Measurements from ENCODE around the gene SYAP1. TPM values are rescaled to one million over a fixed set of nuclear protein-coding genes. Genes with fewer than 3 reads are reported as not detected.
"Not testable (repeated sequence)": the region's sequence is repeated elsewhere in the genome, so short reads cannot be mapped to it uniquely, and the experiment has no call there.

SYAP1 gene
- total and polyA plus RNA-seq, 7 experiments from 2014 or later: 13.6 to 36.9 (median 15.6) TPM

DNA sequence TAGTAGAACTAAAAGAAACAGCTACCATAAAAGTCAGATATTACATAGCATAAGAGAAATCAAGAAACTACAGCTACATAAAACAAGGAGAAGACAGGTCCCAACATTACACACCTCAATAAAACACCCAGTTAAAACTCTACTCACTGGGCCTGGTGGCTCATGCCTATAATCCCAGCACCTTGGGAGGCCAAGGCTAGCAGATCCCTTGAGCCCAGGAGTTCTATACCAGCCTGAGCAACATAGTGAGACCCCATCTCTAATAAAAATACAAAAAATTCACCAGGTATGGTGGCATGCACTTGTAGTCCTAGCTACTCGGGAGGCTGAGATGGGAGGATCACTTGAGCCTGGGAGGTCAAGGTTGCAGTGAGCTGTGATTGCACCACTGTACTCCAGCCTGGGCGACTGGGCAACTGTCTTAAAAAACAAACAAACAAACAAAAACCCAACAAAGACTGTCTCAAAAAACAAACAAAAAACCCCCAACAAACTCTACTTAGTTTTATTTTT lies 51.6 kb downstream of the SYAP1 start:
- Histone ChIP-seq H3K4me3 (ENCODE audit: low read length) (no peak overlapping the region), H3K4me1 (ENCODE audit: control insufficient read depth in 2 of 2, insufficient read depth in 2 of 2, low read length in 2 of 2) (no peaks in the 10 kb centered on the region), H3K36me3 (ENCODE audit: control insufficient read depth in 2 of 3, insufficient read depth in 3 of 3, low read length in 3 of 3) (no peaks in the 10 kb centered on the region), H3K27ac (ENCODE audit: low read depth, low read length) (no peak overlapping the region), H3K9me3 (ENCODE audit: control insufficient read depth in 2 of 3, low read length in 3 of 3) (no peaks in the 10 kb centered on the region), H3K27me3 (ENCODE audit: control insufficient read depth in 2 of 2, insufficient read depth in 2 of 2, low read length in 2 of 2) (no peaks in the 10 kb centered on the region)
- Mint-ChIP-seq H3K27ac (no peak overlapping the region), H3K36me3 (no peaks in the 10 kb centered on the region), H3K4me1 (no peaks in the 10 kb centered on the region), H3K4me3 (no peak overlapping the region), H3K9me3 (no peaks in the 10 kb centered on the region), H3K27me3 (peaks cover 0 to 3% (median 0%) of the 10 kb centered on the region in 5 donors)
- ChIA-PET CTCF (no interaction called here), POLR2A (no interaction called here)
- ATAC-seq (no peak), DNase-seq (no peak)
- intact Hi-C loops (cut with micrococcal nuclease): no loop called here

DNA sequence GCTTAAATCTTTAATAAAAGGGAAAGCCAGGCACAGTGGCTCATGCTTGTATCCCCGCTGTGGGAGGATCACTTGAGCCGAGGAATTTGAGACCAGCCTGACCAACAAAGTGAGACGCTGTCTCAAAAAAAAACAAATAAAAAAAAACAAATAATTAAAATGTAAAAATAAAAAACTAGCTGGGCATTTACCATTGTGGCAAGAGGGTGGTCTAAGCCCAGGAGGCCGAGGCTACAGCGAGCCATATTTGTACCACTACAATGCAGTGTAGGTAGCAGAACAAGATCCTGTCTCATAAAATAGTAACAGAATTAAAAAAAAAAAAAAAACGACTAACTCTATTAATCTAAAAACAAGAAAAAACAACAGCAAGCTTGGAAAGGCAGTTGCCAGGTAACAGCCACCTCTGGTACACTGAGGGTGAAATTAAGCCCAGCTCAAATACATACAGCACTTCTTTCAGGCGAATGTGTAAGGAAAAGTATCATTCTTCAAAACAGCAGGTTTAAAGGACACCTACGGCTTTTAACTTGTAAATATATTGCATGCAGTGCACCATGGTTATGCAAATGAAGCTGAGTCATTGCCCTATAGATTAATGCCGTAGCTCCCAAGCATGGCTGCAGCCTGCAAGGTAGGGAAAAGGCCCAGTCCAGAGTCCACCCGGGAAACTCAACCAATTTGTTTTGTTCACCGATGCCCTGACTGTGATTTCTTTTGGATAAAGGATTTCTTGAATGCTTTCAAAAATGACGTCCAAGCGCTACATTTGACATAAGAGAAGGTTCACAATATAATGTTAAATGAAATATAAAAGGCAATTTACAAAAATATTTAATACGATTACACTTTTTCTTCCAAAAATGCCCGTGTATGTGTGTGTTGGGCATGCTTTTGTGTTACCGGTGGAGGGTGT lies 52.3 kb downstream of the SYAP1 start:
- peaks cover 0 to 3% (median 0%) of the 10 kb centered on the region in 5 donors for H3K27me3 Mint-ChIP-seq
- no peak overlapping the region for H3K27ac ChIP-seq (ENCODE audit: low read depth, low read length)
- H3K4me3 Mint-ChIP-seq: no peak overlapping the region
- no peak overlapping the region for H3K27ac Mint-ChIP-seq
- H3K4me1 ChIP-seq (ENCODE audit: control insufficient read depth in 2 of 2, insufficient read depth in 2 of 2, low read length in 2 of 2): no peaks in the 10 kb centered on the region
- H3K36me3 ChIP-seq (ENCODE audit: control insufficient read depth in 2 of 3, insufficient read depth in 3 of 3, low read length in 3 of 3): no peaks in the 10 kb centered on the region
- H3K27me3 ChIP-seq (ENCODE audit: control insufficient read depth in 2 of 2, insufficient read depth in 2 of 2, low read length in 2 of 2): no peaks in the 10 kb centered on the region
- POLR2A ChIA-PET: no interaction called here
- no peak for ATAC-seq
- no peak for DNase-seq
- no peaks in the 10 kb centered on the region for H3K4me1 Mint-ChIP-seq
- H3K36me3 Mint-ChIP-seq: no peaks in the 10 kb centered on the region
- H3K4me3 ChIP-seq (ENCODE audit: low read length): no peak overlapping the region
- intact Hi-C loops (cut with micrococcal nuclease): no loop called here
- H3K9me3 ChIP-seq (ENCODE audit: control insufficient read depth in 2 of 3, low read length in 3 of 3): no peaks in the 10 kb centered on the region
- CTCF ChIA-PET: interaction anchor here (0.7 kb wide), 1 partner anchor 89 kb away, joined by 3 read pairs; no protein-coding TSS in a partner anchor
- H3K9me3 Mint-ChIP-seq: no peaks in the 10 kb centered on the region

DNA sequence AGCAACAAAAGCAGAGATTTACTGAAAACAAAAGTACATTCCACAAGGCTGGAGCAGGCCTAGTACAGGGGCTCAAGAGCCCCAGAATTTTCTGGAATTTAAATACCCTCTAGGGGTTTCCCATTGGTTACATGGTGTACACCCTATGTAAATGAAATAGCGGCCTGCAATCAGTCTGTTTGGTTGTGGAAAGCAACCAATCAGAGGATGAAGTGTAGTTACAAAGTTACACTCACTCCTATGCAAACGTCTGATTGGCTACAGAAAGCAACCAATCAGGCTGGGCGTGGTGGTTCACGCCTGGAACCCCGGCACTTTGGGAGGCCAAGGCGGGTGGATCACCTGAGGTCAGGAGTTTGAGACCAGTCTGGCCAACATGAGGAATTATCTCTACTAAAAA lies 53.0 kb downstream of the SYAP1 start:
- ATAC-seq: no peak
- ChIA-PET CTCF (no interaction called here), POLR2A (no interaction called here)
- no peak overlapping the region for H3K27ac Mint-ChIP-seq
- H3K9me3 Mint-ChIP-seq: no peaks in the 10 kb centered on the region
- Histone ChIP-seq H3K36me3 (ENCODE audit: control insufficient read depth in 2 of 3, insufficient read depth in 3 of 3, low read length in 3 of 3) (no peaks in the 10 kb centered on the region), H3K4me1 (ENCODE audit: control insufficient read depth in 2 of 2, insufficient read depth in 2 of 2, low read length in 2 of 2) (no peaks in the 10 kb centered on the region), H3K27ac (ENCODE audit: low read depth, low read length) (no peak overlapping the region), H3K9me3 (ENCODE audit: control insufficient read depth in 2 of 3, low read length in 3 of 3) (no peaks in the 10 kb centered on the region), H3K4me3 (ENCODE audit: low read length) (no peak overlapping the region), H3K27me3 (ENCODE audit: control insufficient read depth in 2 of 2, insufficient read depth in 2 of 2, low read length in 2 of 2) (no peaks in the 10 kb centered on the region)
- H3K4me3 Mint-ChIP-seq: no peak overlapping the region
- no peaks in the 10 kb centered on the region for H3K4me1 Mint-ChIP-seq
- DNase-seq: no peak
- intact Hi-C loops (cut with micrococcal nuclease): no loop called here
- no peaks in the 10 kb centered on the region for H3K36me3 Mint-ChIP-seq
- peaks cover 0 to 3% (median 0%) of the 10 kb centered on the region in 5 donors for H3K27me3 Mint-ChIP-seq

DNA sequence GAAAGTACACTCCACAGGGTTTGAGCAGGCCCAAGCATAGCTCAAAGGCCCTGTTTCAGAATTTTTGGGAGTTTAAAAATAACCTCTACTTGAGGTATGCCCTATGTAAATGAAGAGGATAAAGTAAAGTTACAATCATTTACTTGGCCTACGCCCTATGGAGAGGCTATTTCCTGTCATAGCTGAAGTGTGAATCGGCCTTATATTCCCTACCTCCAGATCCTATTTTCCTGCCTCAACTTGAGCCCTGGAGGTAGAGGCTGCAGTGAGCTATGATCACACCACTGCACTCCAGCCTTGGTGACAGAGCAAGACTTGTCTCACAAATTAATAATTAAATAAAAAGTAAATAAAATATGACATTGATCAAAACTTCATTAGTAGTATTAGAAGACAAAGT lies 55.3 kb downstream of the SYAP1 start:
- no peaks in the 10 kb centered on the region for H3K9me3 ChIP-seq (ENCODE audit: control insufficient read depth in 2 of 3, low read length in 3 of 3)
- no peak overlapping the region for H3K27ac Mint-ChIP-seq

DNA sequence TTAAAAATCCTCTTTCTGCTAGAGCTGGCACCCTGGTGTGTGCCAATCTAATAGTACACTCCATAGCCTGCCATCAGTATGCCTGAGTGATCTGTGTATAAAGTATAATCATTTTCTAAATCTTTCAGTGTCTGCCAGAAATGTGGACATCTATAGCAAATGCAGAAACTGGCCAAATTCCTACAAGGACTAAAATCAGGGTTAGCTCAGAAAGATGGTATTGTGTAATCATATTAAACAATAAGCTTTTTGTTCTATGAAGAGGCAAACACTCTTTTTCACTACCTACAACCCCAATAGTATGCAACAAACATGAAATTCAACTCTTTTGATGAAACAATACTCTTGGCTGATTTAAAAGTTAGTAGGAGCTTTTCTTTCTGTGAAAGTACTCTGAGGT lies 59.1 kb downstream of the SYAP1 start:
- Mint-ChIP-seq H3K9me3 (no peaks in the 10 kb centered on the region), H3K36me3 (no peaks in the 10 kb centered on the region), H3K27me3 (no peaks in the 10 kb centered on the region), H3K4me1 (no peaks in the 10 kb centered on the region), H3K4me3 (no peak overlapping the region), H3K27ac (no peak overlapping the region)
- H3K27me3 ChIP-seq (ENCODE audit: control insufficient read depth in 2 of 2, insufficient read depth in 2 of 2, low read length in 2 of 2): no peaks in the 10 kb centered on the region
- no peak overlapping the region for H3K4me3 ChIP-seq (ENCODE audit: low read length)
- ChIA-PET CTCF (no interaction called here), POLR2A (no interaction called here)
- no peaks in the 10 kb centered on the region for H3K4me1 ChIP-seq (ENCODE audit: control insufficient read depth in 2 of 2, insufficient read depth in 2 of 2, low read length in 2 of 2)
- intact Hi-C loops (cut with micrococcal nuclease): no loop called here
- no peak overlapping the region for H3K27ac ChIP-seq (ENCODE audit: low read depth, low read length)
- no peaks in the 10 kb centered on the region for H3K36me3 ChIP-seq (ENCODE audit: control insufficient read depth in 2 of 3, insufficient read depth in 3 of 3, low read length in 3 of 3)
- ATAC-seq: no peak
- DNase-seq: no peak
- no peaks in the 10 kb centered on the region for H3K9me3 ChIP-seq (ENCODE audit: control insufficient read depth in 2 of 3, low read length in 3 of 3)

More for the DNA sequence above, 55.3 kb downstream of the SYAP1 start:
- no peak for ATAC-seq
- no peak overlapping the region for H3K27ac ChIP-seq (ENCODE audit: low read depth, low read length)
- ChIA-PET POLR2A (no interaction called here), CTCF (interaction anchor here (0.7 kb wide), 1 partner anchor 223 kb away, joined by 3 read pairs; no protein-coding TSS in a partner anchor)
- H3K36me3 ChIP-seq (ENCODE audit: control insufficient read depth in 2 of 3, insufficient read depth in 3 of 3, low read length in 3 of 3): no peaks in the 10 kb centered on the region
- H3K4me3 ChIP-seq (ENCODE audit: low read length): no peak overlapping the region
- no peaks in the 10 kb centered on the region for H3K4me1 ChIP-seq (ENCODE audit: control insufficient read depth in 2 of 2, insufficient read depth in 2 of 2, low read length in 2 of 2)
- H3K27me3 Mint-ChIP-seq: no peaks in the 10 kb centered on the region
- no peaks in the 10 kb centered on the region for H3K27me3 ChIP-seq (ENCODE audit: control insufficient read depth in 2 of 2, insufficient read depth in 2 of 2, low read length in 2 of 2)
- no peaks in the 10 kb centered on the region for H3K4me1 Mint-ChIP-seq
- no peak overlapping the region for H3K4me3 Mint-ChIP-seq
- no peaks in the 10 kb centered on the region for H3K9me3 Mint-ChIP-seq
- intact Hi-C loops (cut with micrococcal nuclease): no loop called here
- no peak for DNase-seq
- H3K36me3 Mint-ChIP-seq: no peaks in the 10 kb centered on the region

DNA sequence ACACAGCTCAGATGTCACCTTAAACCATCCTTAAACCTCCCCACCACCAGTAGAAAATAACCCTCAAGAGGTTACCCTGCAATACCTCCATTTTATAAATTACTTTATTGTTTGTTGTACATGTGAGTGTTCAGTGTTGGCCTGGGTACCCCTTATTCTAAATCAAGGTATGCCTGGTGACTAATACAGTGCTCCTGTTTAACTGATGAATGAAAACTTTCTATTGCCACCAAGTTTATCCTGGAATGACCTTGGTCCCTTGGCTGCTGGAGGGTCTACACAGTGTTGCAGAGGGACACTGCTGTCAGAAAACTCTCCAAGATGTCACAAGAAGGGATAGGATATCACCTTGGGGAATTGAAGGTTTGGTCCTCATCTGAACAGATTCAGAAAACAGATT lies 59.6 kb downstream of the SYAP1 start:
- no peaks in the 10 kb centered on the region for H3K27me3 Mint-ChIP-seq
- Histone ChIP-seq H3K27ac (ENCODE audit: low read depth, low read length) (no peak overlapping the region), H3K36me3 (ENCODE audit: control insufficient read depth in 2 of 3, insufficient read depth in 3 of 3, low read length in 3 of 3) (no peaks in the 10 kb centered on the region), H3K27me3 (ENCODE audit: control insufficient read depth in 2 of 2, insufficient read depth in 2 of 2, low read length in 2 of 2) (no peaks in the 10 kb centered on the region), H3K9me3 (ENCODE audit: control insufficient read depth in 2 of 3, low read length in 3 of 3) (no peaks in the 10 kb centered on the region), H3K4me1 (ENCODE audit: control insufficient read depth in 2 of 2, insufficient read depth in 2 of 2, low read length in 2 of 2) (no peaks in the 10 kb centered on the region), H3K4me3 (ENCODE audit: low read length) (no peak overlapping the region)
- POLR2A ChIA-PET: no interaction called here
- no peaks in the 10 kb centered on the region for H3K4me1 Mint-ChIP-seq
- intact Hi-C loops (cut with micrococcal nuclease): no loop called here
- CTCF ChIA-PET: no interaction called here
- ATAC-seq (no peak), DNase-seq (no peak)
- H3K4me3 Mint-ChIP-seq: no peak overlapping the region
- H3K27ac Mint-ChIP-seq: no peak overlapping the region
- no peaks in the 10 kb centered on the region for H3K36me3 Mint-ChIP-seq
- no peaks in the 10 kb centered on the region for H3K9me3 Mint-ChIP-seq

DNA sequence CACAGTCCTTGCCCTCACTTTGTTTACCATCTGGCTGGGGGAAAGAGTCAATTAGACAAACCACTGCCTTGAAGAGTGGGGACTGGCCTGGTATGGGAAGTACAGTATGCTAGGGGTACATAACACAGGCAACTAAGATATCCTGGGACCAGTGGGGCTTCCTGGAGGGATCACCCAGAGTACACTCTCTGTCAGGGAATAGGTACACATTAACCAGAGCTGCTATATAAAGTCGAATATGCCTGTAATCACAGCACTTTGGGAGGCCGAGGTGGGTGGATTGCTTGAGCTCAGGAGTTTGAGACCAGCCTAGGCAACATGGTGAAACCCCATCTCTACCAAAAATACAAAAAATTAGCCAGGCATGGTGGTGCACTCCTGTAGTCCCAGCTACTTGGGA lies 60.4 kb downstream of the SYAP1 start:
- H3K9me3 Mint-ChIP-seq; H3K36me3 Mint-ChIP-seq; H3K4me3 Mint-ChIP-seq; H3K27me3 ChIP-seq (ENCODE audit: control insufficient read depth in 2 of 2, insufficient read depth in 2 of 2, low read length in 2 of 2); ATAC-seq; DNase-seq; H3K36me3 ChIP-seq (ENCODE audit: control insufficient read depth in 2 of 3, insufficient read depth in 3 of 3, low read length in 3 of 3); H3K27me3 Mint-ChIP-seq; H3K27ac ChIP-seq (ENCODE audit: low read depth, low read length); H3K4me3 ChIP-seq (ENCODE audit: low read length); POLR2A ChIA-PET; H3K9me3 ChIP-seq (ENCODE audit: control insufficient read depth in 2 of 3, low read length in 3 of 3); H3K27ac Mint-ChIP-seq; H3K4me1 Mint-ChIP-seq; intact Hi-C loops (cut with micrococcal nuclease); H3K4me1 ChIP-seq (ENCODE audit: control insufficient read depth in 2 of 2, insufficient read depth in 2 of 2, low read length in 2 of 2): not testable (repeated sequence)
- CTCF ChIA-PET: interaction anchor here (0.6 kb wide), 1 partner anchor 1847 kb away, joined by 4 read pairs; no protein-coding TSS in a partner anchor
